ENCODE data around the gene DNM1.

The DNM1 gene

GRCh38 chr9:128204858-128205257 is 1.7 kb downstream of the DNM1 start:
- in situ Hi-C loops (cut with MboI; ENCODE audit: low sequenced_read_pairs), result no loop called here

GRCh38 chr9:128205296-128205944 is 2.2 kb downstream of the DNM1 start:
- in situ Hi-C loops (cut with MboI; ENCODE audit: low sequenced_read_pairs), result no loop called here

DNA sequence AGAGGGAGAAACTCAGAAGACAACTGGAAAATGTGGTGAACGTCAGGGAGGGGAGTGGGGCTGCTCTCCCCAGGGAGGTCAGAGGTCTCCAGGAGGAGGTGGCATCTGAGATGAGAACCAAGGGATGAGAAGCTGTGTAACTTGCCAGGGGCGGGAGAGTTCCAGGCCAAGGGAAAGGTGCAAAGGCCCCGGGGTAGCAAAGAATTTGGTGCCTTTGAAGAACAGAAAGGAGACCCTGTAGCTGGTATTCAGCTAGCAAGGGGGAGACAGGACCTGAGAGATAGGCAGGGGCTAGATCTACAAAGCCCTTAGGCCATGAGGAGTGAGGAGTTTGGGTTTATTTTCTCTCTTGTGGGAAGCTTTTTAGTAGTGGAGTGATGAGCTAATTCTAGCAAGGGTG is 3.3 kb downstream of the DNM1 start:
- in situ Hi-C loops (cut with MboI; ENCODE audit: low sequenced_read_pairs), result no loop called here

DNA sequence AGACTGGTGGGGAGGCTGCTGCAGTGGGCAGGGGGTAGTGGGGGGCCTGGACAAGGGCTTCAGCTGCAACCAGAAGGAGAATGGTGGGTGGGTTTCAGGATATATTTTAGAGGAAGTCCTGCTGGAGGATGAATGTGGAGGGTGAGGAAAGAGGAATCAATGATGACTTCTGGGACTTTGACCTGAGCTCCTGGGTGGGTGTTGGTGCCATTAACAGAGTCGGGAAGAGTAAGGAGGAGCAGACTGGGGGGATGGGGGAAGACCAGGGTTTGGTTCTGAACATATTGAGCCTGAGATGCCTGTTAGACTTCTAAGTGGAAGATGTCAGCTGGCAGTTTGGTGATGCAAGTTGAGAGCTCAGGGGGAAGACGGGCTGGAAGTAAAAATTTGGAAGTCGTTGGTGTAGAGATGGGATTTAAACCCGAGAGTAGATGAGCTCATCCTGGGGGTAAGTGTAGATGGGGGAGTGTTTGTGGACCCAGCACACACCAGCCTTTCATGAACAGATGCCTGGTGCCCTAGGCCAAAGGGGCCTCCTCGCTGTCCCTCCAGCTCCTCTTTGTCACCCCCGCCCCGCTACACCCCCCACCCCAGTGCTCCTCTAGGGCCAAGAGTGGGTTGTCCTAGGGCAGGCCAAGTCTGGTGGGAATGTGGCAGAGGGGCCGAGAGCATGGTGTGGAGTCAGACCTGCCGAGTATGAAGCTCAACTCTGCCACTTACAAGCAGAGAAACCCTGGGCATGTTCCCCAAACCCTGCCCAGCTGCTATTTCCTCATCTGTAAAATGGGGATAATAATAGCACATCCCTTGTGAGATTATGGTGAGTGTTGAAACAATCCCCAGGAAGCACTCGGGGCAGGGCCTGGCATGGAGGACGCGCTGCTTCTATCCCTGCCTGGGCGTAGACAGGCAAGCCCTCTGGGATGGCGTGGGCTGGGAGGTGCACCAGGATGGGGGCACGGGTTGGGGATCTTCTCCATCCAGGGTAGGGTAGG is 4.0 kb downstream of the DNM1 start:
- in situ Hi-C loops (cut with MboI; ENCODE audit: low sequenced_read_pairs), result no loop called here

- in situ Hi-C loops (cut with MboI; ENCODE audit: low sequenced_read_pairs), result no loop called here
Observed at GRCh38 chr9:128208386-128208785, 5.2 kb downstream of the DNM1 start.

GRCh38 chr9:128208946-128209669 is 5.9 kb downstream of the DNM1 start:
- in situ Hi-C loops (cut with MboI; ENCODE audit: low sequenced_read_pairs), result no loop called here

DNA sequence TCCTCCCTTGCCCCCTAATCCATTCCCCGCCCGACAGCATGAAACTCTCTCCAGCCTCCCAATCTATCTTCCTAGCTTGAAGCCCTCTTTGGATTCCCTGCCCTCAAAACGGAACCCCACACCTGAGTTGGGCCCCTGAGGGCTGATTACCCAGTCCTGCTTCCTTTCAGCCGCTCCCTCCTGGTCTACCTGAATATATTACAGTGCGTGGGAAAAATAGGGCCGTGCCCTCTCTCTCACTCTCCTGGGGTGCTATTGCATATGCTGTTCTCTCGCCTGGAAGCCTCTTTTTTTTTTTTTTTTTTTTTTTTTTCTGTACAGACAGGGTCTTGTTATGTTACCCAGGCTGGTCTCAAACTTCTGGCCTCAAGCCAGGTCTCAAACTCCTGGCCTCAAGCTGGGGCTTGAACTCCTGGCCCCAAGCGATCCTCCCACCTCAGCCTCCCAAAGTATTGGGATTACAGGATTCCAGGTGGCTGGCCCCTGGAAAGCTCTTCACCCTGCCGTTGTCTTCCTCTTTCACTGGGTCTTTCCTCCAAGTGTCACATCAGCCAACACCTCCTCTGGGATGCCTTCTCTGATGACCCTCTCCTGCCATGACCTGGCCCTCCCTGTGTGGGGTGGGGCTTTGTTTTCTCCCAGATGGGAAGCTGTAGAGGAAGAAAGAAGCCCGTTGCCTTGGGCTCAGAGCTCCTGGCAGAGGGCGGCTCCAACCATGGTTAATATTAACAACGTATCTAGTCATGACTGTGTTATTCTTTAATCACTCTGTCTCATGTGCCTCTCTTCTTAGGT is 8.2 kb downstream of the DNM1 start:
- in situ Hi-C loops (cut with MboI; ENCODE audit: low sequenced_read_pairs), result no loop called here

DNA sequence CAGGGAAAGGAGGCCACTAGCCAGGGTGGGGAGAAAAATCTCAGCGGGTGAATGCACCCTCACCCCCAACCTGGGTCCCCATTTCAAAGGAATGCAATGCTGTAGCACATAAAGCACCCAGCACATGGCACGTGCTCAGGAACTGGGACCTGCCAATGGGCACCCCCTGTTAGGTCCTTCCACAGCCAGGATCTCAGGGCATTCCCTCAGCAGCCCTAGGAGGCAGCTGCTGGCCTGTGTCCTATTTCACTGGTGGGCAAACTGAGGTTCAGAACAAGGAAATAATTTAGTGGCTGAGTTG is 8.8 kb downstream of the DNM1 start:
- in situ Hi-C loops (cut with MboI; ENCODE audit: low sequenced_read_pairs), result no loop called here

GRCh38 chr9:128213746-128214497 is 10.7 kb downstream of the DNM1 start:
- in situ Hi-C loops (cut with MboI; ENCODE audit: low sequenced_read_pairs), result no loop called here

GRCh38 chr9:128214571-128215490 is 11.7 kb downstream of the DNM1 start:
- in situ Hi-C loops (cut with MboI; ENCODE audit: low sequenced_read_pairs), result no loop called here

DNA sequence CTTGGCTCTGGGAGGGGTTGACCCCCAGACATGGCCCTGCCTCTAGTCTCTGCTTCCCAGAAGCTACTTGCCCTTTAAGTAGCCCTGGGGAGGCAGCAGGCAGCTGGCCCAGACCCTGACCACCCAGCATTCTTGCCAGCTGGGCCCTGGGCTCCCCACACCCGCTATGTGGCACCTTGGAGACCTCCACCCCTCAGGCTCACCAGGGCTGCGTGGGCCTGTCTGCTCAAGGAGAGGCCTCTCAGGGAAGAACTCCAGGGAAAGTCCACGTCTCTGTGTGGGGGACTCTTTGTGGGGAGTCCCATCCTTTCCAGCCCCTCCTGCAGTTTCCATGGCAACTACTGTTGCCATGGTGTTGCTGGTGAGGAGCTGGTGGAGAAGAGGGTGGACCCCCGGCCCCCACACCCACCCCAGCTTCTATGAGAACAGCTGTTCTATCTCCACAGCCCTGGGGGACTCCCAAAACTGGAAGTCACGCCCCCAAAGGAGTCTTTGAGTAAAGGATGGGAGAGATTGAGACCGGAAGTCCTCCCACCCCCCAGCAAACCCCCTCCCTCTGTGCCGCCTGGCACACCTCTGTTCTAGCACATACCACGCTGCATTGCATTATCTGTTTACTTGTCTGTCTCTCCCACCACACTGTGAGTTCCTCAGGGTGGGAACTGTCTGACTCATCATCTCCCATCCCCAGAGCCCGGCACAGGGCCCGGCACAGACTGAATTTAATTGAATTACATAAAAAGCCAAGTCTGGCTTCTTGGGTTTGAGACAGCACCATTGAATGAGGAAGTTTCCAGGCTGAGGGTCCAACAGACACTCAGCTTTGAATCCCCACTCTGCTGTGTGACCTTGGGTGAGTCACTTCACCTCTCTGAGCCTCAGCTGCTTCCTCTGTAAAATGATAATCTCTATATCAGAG is 12.6 kb downstream of the DNM1 start:
- in situ Hi-C loops (cut with MboI; ENCODE audit: low sequenced_read_pairs), result no loop called here

DNA sequence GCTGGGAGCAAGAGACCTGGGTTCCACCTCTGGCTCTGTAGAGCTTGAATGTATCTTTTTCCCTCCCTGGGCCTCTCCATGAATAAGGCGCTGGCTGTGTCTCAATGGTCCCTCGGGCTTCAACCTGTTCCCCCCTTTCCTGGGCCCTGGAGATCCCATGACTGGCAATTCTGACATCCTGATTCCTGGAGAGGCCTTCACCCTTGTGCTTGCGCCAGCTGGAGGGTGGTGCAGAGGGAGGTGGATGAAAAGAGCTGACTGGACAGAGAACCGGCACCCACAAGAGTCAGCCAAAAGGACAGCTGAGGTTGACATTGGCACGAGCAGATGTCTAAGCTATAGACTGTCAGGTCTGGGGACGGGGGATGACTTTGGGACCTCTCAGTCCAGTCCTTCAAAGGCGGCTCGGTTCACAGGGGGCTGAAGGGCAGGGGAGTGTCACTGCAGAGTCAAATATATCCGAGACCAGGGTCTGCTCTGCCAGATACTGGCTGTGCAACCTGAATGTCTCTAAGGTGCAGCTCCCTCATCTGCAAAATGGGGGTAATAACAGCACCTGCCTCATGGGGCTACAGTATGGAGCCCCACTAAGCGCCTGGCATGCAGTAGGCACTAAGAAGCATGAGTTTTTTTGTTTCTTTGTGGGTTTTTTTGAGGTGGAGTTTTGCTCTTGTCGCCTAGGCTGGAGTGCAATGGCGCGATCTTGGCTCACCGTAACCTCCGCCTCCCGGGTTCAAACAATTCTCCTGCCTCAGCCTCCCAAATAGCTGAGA is 13.8 kb downstream of the DNM1 start:
- in situ Hi-C loops (cut with MboI; ENCODE audit: low sequenced_read_pairs), result no loop called here

DNA sequence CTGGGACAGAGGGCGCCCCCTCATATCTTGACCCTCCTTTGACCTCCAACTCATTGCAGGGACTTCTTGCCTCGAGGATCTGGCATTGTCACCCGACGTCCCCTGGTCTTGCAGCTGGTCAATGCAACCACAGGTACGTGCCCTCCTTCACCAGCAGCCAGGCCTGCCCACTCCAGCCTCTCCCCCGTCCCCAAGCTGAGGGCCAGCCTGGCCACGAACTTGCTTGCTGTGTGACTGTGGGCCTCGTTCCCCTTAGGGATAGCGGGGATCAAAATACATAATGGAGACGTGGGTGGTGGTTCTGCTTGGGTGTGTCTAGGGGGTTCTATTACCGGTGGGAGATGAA is 15.0 kb downstream of the DNM1 start:
- in situ Hi-C loops (cut with MboI; ENCODE audit: low sequenced_read_pairs), result no loop called here

GRCh38 chr9:128218518-128219389 is 15.6 kb downstream of the DNM1 start:
- in situ Hi-C loops (cut with MboI; ENCODE audit: low sequenced_read_pairs), result no loop called here

DNA sequence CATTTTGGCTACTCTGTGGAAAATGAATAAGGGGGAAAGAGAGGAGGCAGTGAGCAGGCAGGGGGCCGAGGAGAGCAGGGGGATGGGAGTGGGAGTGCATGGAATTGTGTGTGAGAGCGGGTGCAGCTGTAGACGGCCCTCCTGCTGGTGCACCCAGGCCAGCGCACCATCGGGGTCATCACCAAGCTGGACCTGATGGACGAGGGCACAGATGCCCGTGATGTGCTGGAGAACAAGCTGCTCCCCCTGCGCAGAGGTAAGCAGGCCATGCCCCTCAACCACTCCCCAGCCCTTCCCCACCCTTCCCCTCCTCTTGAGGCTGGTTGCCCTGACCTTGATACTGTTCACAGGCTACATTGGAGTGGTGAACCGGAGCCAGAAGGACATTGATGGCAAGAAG is 16.7 kb downstream of the DNM1 start:
- in situ Hi-C loops (cut with MboI; ENCODE audit: low sequenced_read_pairs), result no loop called here

DNA sequence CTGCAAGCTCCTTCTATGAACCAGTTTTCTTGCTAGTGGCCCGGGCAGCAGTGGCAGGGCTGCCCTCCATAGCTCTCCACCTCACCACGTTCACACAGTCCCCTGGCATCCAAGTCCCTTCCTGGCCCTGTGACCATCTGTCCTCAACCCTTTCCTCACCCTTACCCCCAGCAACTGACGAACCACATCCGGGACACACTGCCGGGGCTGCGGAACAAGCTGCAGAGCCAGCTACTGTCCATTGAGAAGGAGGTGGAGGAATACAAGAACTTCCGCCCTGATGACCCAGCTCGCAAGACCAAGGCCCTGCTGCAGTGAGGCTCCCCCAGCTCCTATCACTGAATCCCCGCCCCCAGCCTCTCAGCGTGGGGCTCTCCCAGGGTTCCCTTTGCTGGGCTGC is 18.8 kb downstream of the DNM1 start:
- in situ Hi-C loops (cut with MboI; ENCODE audit: low sequenced_read_pairs), result no loop called here
